Breast epithelium (tissue), 3 donors: ENCODE results near the gene MIOS.

Source experiments
- CTCF ChIP-seq, 3 donors: fragments of 450-650 bp; IDR thresholded peaks; one replicate each; pipeline ENCODE4 v1.5.1; 2016 to 2017; ENCODE audit warnings: antibody characterized with exemption in 3 of 3, mild to moderate bottlenecking in 3 of 3, moderate library complexity in 3 of 3
- POLR2AphosphoS5 ChIP-seq, 3 donors: sonication (generic); formaldehyde crosslinking; IDR thresholded peaks; one replicate each; pipeline ENCODE4 v1.6.1; 2017; ENCODE audit warnings: antibody characterized with exemption in 3 of 3

- TF ChIP-seq CTCF (IDR thresholded peaks at IDR 0.05) = no peak
- no peak for TF ChIP-seq POLR2AphosphoS5 (IDR thresholded peaks at IDR 0.05)
Observed at GRCh38 chr7:7539152-7539551, 27.5 kb upstream of the MIOS start.
